SKM-1 (cell line): Measurements from ENCODE around the gene ASH1L.
"Not testable (repeated sequence)": the region's sequence is repeated elsewhere in the genome, so short reads cannot be mapped to it uniquely, and the experiment has no call there.

Experiments
- DNase-seq: peaks from one replicate; lab custom pipeline; 2025; ENCODE audit not compliant: unreplicated experiment; lab: John Stamatoyannopoulos, UW

Gene ASH1L

GRCh38 chr1:155561779-155562580 is 623 bp downstream of the ASH1L start:
- DNase-seq: not testable (repeated sequence)

GRCh38 chr1:155555915-155556314 is 6.7 kb downstream of the ASH1L start:
- no peak for DNase-seq

GRCh38 chr1:155553349-155553748 is 9.3 kb downstream of the ASH1L start:
- no peak for DNase-seq

GRCh38 chr1:155548706-155549105 is 13.9 kb downstream of the ASH1L start:
- DNase-seq: no peak

- DNase-seq: no peak
Measured at GRCh38 chr1:155540000-155540874, 22.4 kb downstream of the ASH1L start.

- DNase-seq: no peak
Measured at GRCh38 chr1:155537193-155537592, 25.4 kb downstream of the ASH1L start.

- no peak for DNase-seq
Measured at GRCh38 chr1:155531624-155532023, 31.0 kb downstream of the ASH1L start.

GRCh38 chr1:155529929-155530328 is 32.7 kb downstream of the ASH1L start:
- no peak for DNase-seq

- no peak for DNase-seq
Measured at GRCh38 chr1:155529109-155529508, 33.5 kb downstream of the ASH1L start.

- no peak for DNase-seq
Measured at GRCh38 chr1:155527677-155528076, 34.9 kb downstream of the ASH1L start.

GRCh38 chr1:155526356-155526755 is 36.2 kb downstream of the ASH1L start:
- no peak for DNase-seq

- DNase-seq: no peak
Measured at GRCh38 chr1:155522069-155522468, 40.5 kb downstream of the ASH1L start.

- DNase-seq: no peak
Measured at GRCh38 chr1:155518484-155518883, 44.1 kb downstream of the ASH1L start.

GRCh38 chr1:155514582-155515187 is 47.9 kb downstream of the ASH1L start:
- no peak for DNase-seq

GRCh38 chr1:155513300-155513916 is 49.2 kb downstream of the ASH1L start:
- DNase-seq: no peak

- DNase-seq: not testable (repeated sequence)
Measured at GRCh38 chr1:155511385-155511784, 51.2 kb downstream of the ASH1L start.

- DNase-seq: no peak
Measured at GRCh38 chr1:155509064-155509463, 53.5 kb downstream of the ASH1L start.

GRCh38 chr1:155507945-155508344 is 54.7 kb downstream of the ASH1L start:
- no peak for DNase-seq

- DNase-seq: not testable (repeated sequence)
Measured at GRCh38 chr1:155505963-155506362, 56.6 kb downstream of the ASH1L start.

GRCh38 chr1:155504207-155504606 is 58.4 kb downstream of the ASH1L start:
- DNase-seq: no peak

GRCh38 chr1:155499953-155500639 is 62.5 kb downstream of the ASH1L start:
- DNase-seq: no peak
